GM12878 (cell line): ENCODE data around the gene MXD1. TPM values are rescaled to one million over a fixed set of nuclear protein-coding genes. Genes with fewer than 3 reads are reported as not detected.

Experiments
- DPF2 ChIP-seq: fragments of 450-650 bp; IDR thresholded peaks from 2 replicates; pipeline ENCODE4 v1.6.1; 2017; ENCODE audit warnings: mild to moderate bottlenecking
- PAX8 ChIP-seq: fragments of 450-650 bp; IDR thresholded peaks from 2 replicates; pipeline ENCODE4 v1.6.1; 2017; ENCODE audit warnings: mild to moderate bottlenecking, moderate library complexity
- POU2F2 ChIP-seq: IDR thresholded peaks from 3 replicates; pipeline ENCODE4 v1.6.1; 2011; ENCODE audit warnings: low read depth, mild to moderate bottlenecking, low read length, borderline replicate concordance
- SKIL ChIP-seq: fragments of 450-650 bp; IDR thresholded peaks from 2 replicates; pipeline ENCODE4 v1.6.1; 2017; ENCODE audit warnings: mild to moderate bottlenecking, low read depth, inconsistent platforms; ENCODE audit not compliant: poor library complexity, severe bottlenecking
- SREBF2 ChIP-seq: IDR thresholded peaks from 2 replicates; pipeline ENCODE4 v1.6.1; 2012; ENCODE audit warnings: mild to moderate bottlenecking, low read length
- SRF ChIP-seq, 2 experiments: IDR thresholded peaks; 2 replicates each; pipeline ENCODE4 v1.6.1; 2011; ENCODE audit warnings: low read depth in 2 of 2, low read length in 2 of 2, mild to moderate bottlenecking in 1 of 2, moderate library complexity in 1 of 2
- STAT1 ChIP-seq: fragments of 450-650 bp; conservative IDR thresholded peaks from 2 replicates; pipeline ENCODE4 v1.6.1; 2014; ENCODE audit warnings: antibody characterized with exemption, mild to moderate bottlenecking
- ZNF207 ChIP-seq: fragments of 450-650 bp; IDR thresholded peaks from 2 replicates; pipeline ENCODE4 v1.6.1; 2014; ENCODE audit warnings: antibody characterized with exemption, mild to moderate bottlenecking, borderline replicate concordance
- ZNF622 ChIP-seq: fragments of 450-650 bp; IDR thresholded peaks from 2 replicates; pipeline ENCODE4 v1.6.1; 2017; ENCODE audit warnings: mild to moderate bottlenecking, inconsistent platforms
- polyA plus RNA-seq, 11 experiments: library from polyadenylated mRNA; depleted of rRNA in 4 of 11; unstranded in 6 of 11; stranded (reverse) in 5 of 11; fragments of >200 nt; fragmentation: Nextera tagmentation in 4 of 11; fragmentation: Illumina TruSeq in 1 of 11; extraction: Ambion mirVana in 4 of 11; extraction: Trizol in 1 of 11; gene quantifications; 1 replicate in 1 of 11; 2 replicates in 10 of 11; pipeline versions ENCODE4 v1.2.1 to v1.2.3, GENCODE V29; 2011 to 2016; ENCODE audit warnings: inconsistent platforms in 2 of 11, missing spikeins in 2 of 11, low read depth in 1 of 11
- total RNA-seq, 4 experiments: library from RNA; depleted of rRNA in 3 of 4; stranded (reverse); fragments of >200 nt in 3 of 4; fragmentation: Illumina TruSeq in 1 of 4; extraction: Trizol in 1 of 4; gene quantifications; 2 replicates each; pipeline versions ENCODE4 v1.2.1 to v1.2.3, GENCODE V29; 2013 to 2021
- TF ChIP-seq, protein P1 (sequence below): fragments of 450-650 bp; formaldehyde crosslinking; IDR thresholded peaks from 2 replicates; pipeline ENCODE4 v1.4.0; 2022; ENCODE audit warnings: mild to moderate bottlenecking, moderate library complexity

MXD1 gene
- total and polyA plus RNA-seq, 10 of the 15 experiments (the other 5 are each of a cell fraction or from before 2014, with no cell fraction given), result 2.2 to 10.2 (median 3.3) TPM

DNA sequence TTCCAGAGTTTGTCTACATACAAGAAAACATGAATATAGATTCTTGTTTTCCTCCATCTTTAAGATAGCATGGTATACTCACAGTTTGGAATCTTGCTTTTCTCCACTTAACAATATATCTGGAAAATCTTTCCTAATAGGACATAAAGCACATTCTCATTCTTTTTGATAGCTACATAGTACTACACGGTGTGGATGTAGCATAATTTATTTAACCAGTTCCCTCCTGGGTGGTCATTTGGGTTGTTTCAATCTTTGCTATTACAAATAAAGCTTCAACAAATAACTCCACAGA, 19.7 kb downstream of the MXD1 start (continued):
- TF ChIP-seq, protein P1, sequence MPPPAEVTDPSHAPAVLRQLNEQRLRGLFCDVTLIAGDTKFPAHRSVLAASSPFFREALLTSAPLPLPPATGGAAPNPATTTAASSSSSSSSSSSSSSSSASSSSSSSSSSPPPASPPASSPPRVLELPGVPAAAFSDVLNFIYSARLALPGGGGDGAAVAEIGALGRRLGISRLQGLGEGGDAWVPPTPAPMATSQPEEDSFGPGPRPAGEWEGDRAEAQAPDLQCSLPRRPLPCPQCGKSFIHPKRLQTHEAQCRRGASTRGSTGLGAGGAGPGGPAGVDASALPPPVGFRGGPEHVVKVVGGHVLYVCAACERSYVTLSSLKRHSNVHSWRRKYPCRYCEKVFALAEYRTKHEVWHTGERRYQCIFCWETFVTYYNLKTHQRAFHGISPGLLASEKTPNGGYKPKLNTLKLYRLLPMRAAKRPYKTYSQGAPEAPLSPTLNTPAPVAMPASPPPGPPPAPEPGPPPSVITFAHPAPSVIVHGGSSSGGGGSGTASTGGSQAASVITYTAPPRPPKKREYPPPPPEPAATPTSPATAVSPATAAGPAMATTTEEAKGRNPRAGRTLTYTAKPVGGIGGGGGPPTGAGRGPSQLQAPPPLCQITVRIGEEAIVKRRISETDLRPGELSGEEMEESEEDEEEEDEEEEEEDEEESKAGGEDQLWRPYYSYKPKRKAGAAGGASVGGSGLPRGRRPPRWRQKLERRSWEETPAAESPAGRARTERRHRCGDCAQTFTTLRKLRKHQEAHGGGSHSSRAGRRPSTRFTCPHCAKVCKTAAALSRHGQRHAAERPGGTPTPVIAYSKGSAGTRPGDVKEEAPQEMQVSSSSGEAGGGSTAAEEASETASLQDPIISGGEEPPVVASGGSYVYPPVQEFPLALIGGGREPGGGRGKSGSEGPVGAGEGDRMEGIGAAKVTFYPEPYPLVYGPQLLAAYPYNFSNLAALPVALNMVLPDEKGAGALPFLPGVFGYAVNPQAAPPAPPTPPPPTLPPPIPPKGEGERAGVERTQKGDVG (CRISPR knock-in tag), result no peak
- no peak for TF ChIP-seq ZNF622
- TF ChIP-seq SRF (IDR thresholded peaks at IDR 0.05; ENCODE audit: low read depth in 2 of 2, low read length in 2 of 2), result no peak
- TF ChIP-seq SREBF2, result no peak
- no peak for TF ChIP-seq DPF2
- TF ChIP-seq STAT1, result no peak
- no peak for TF ChIP-seq SKIL
- TF ChIP-seq PAX8, result no peak
- TF ChIP-seq ZNF207, result no peak
- TF ChIP-seq POU2F2, result no peak
